Kidney epithelial cell (primary cell): ENCODE data around the gene ENTPD5. TPM values are rescaled to one million over a fixed set of nuclear protein-coding genes. Genes with fewer than 3 reads are reported as not detected.
A peak's percentile ranks its signal among the peaks of the same experiment; 100 is the strongest.

ENCODE experiments used
- DNase-seq: peaks from one replicate; pipeline ENCODE4 v3.0.0-alpha.2; 2010; ENCODE audit warnings: low read depth
- H3K27me3 ChIP-seq: 2 replicates; pipeline ENCODE4 v1.6.0; 2011; ENCODE audit warnings: low read length; ENCODE audit not compliant: control insufficient read depth, insufficient read depth
- H3K36me3 ChIP-seq: 2 replicates; pipeline ENCODE4 v1.5.1; 2011; ENCODE audit warnings: low read length; ENCODE audit not compliant: control insufficient read depth, insufficient read depth
- H3K4me3 ChIP-seq: 2 replicates; pipeline ENCODE4 v1.5.1; 2011; ENCODE audit warnings: low read depth, mild to moderate bottlenecking, control low read depth, low read length
- total RNA-seq: library from RNA; depleted of rRNA; stranded (reverse); fragments of >200 nt; gene quantifications from 2 replicates; pipeline ENCODE4 v1.2.3, GENCODE V29; 2015
- TF ChIP-seq, protein P1 (sequence below): IDR thresholded peaks from 2 replicates; pipeline ENCODE4 v1.5.1; 2011; ENCODE audit warnings: mild to moderate bottlenecking, moderate library complexity, low read length, control low read depth, inconsistent platforms; ENCODE audit not compliant: insufficient read depth, poor library complexity, severe bottlenecking

Gene ENTPD5
- total RNA-seq, 1 donor from 2014 or later: 13.7 TPM

DNA sequence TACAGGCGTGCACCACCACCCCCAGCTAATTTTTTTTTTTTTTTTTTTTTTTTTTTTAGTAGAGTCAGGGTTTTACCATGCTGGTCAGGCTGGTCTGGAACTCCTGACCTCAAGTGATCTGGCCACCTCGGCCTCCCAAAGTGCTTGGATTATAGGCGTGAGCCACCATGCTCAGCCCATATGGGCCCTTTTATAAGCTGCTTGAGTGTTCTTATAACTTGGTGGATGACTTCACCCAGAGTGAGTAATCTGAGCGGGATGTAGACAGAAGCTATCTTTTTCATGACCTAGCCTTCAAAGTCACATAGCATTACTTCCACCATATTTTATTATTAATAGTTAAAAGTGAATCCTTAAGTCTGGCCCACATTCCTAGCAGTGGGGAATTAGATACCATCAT, 16.5 kb upstream of the ENTPD5 start:
- Histone ChIP-seq H3K27me3 (no peaks in the 10 kb centered on the region), H3K4me3 (no peak overlapping the region), H3K36me3 (no peaks in the 10 kb centered on the region)
- no peak for DNase-seq
- TF ChIP-seq, protein P1, sequence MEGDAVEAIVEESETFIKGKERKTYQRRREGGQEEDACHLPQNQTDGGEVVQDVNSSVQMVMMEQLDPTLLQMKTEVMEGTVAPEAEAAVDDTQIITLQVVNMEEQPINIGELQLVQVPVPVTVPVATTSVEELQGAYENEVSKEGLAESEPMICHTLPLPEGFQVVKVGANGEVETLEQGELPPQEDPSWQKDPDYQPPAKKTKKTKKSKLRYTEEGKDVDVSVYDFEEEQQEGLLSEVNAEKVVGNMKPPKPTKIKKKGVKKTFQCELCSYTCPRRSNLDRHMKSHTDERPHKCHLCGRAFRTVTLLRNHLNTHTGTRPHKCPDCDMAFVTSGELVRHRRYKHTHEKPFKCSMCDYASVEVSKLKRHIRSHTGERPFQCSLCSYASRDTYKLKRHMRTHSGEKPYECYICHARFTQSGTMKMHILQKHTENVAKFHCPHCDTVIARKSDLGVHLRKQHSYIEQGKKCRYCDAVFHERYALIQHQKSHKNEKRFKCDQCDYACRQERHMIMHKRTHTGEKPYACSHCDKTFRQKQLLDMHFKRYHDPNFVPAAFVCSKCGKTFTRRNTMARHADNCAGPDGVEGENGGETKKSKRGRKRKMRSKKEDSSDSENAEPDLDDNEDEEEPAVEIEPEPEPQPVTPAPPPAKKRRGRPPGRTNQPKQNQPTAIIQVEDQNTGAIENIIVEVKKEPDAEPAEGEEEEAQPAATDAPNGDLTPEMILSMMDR: no peak

DNA sequence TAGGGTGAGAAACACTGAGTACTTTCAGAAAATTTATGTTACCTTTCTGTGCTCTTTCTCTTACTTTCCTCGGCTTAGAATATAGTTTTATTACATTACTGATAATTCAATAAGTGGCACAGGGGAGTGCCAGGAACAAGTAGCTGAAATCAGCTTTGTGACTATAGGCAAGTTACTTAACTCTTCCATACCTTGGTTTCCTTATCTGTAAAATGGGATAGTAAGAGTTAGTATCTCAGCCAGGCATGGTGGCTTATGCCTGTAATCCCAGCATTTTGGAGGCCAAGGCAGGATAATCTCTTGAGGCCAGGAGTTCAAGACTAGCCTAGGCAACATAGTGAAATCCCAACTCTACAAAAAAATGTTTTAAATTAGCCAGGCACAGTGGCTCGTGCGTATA, 15.5 kb upstream of the ENTPD5 start:
- DNase-seq: no peak
- TF ChIP-seq, protein P1: no peak
- H3K4me3 ChIP-seq: no peak overlapping the region

DNA sequence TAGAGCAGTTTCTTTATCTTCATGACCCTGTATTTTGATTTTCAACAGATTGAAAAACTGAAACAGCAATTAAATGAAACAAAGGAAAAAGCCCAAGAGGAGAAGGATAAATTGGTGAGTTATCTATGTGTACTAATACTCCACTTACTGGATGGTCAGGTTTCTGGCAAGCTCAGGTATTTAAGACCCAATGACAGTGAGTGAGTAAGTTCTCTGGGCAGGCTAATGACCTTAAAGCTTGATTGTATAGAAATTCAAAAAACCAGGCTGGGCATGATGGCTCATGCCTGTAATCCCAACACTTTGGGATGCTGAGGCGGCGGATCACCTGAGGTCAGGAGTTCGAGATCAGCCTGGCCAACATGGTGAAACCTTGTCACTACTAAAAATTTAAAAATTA, 10.0 kb upstream of the ENTPD5 start:
- TF ChIP-seq, protein P1: no peak
- no peak overlapping the region for H3K4me3 ChIP-seq
- H3K36me3 ChIP-seq: no peaks in the 10 kb centered on the region
- no peak for DNase-seq
- H3K27me3 ChIP-seq: no peaks in the 10 kb centered on the region

More for the DNA sequence above, 15.5 kb upstream of the ENTPD5 start:
- H3K27me3 ChIP-seq: no peaks in the 10 kb centered on the region
- no peaks in the 10 kb centered on the region for H3K36me3 ChIP-seq

DNA sequence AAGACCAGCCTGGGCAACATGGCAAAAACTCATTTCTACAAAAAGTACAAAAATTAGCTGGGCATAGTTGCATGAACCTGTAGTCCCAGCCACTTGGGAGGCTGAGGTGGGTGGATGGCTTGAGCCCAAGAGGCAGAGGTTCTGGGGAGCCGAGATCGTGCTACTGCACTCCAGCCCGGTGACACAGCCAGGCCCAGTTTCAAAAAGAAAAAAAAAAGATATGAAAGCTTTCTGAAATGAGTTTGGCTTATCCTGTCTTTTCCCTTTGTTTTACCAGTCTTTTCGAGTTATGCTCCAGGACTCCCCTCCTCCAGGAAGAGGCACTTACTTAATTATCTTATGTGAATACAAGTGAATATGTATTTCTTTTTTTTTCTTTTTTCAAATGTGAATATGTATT, 3.3 kb upstream of the ENTPD5 start:
- TF ChIP-seq, protein P1: no peak
- no peak overlapping the region for H3K4me3 ChIP-seq
- H3K36me3 ChIP-seq: no peaks in the 10 kb centered on the region
- H3K27me3 ChIP-seq: no peaks in the 10 kb centered on the region
- DNase-seq: no peak

DNA sequence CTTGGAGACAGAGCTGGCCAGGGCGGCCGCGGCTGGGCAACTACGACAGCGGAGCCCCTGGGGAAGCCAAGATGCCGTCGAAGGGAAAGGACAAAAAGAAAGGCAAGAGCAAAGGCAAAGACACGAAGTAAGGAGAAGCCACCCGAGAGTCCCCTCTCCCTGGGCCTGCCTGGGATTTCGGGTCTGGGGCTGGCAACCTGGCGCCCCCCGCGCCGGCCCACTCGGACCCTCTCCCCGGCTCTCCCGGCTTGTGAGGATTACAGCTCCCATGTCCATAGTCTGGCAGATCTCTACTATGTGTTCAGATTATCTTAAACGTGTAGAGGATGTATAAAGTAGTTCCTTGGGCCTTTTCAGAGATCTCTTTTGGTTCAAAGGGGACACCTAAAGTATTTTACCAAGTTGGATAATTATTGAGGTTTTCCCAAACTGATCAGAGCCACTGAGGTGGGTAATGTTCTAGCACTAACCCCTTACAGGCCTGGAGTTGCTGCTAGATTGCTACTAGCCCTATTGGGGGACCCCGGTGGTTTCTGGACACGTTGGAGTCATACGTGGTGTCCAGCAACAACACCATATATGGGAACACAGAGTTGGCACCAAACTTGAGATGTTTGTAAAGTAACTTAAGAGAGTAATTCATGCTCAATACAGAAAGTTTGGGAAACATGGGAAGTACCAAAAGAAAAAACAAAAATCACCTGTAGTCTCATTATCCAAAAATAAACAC, 485 bp upstream of the ENTPD5 start:
- Histone ChIP-seq H3K4me3 (peak overlapping the region; percentile 83), H3K36me3 (no peaks in the 10 kb centered on the region), H3K27me3 (no peaks in the 10 kb centered on the region)
- TF ChIP-seq, protein P1: no peak
- DNase-seq: no peak

DNA sequence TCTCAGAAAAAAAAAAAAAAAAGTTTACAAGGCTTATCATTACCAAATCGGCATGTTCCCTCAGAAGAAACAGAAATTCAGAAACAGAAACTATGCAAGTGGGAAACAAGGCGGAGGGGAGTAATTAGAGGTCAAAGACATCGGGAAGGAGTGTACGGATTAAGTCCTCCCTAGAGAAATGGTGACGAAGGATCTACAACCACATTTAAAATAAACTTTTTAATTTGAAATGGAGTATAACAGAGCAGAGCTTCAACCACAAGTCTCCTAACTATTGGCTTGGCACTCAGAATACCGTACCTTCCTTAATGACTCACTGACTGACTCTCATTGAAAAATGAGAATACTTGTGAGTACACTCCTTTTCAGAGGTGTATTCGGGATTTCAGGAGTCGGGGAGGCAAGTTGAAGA, 908 bp downstream of the ENTPD5 start:
- Histone ChIP-seq H3K36me3 (no peaks in the 10 kb centered on the region), H3K4me3 (peak overlapping the region; percentile 83), H3K27me3 (no peaks in the 10 kb centered on the region)
- no peak for DNase-seq
- TF ChIP-seq, protein P1: no peak
